Measurements from ENCODE around the gene SYNE4. TPM values are rescaled to one million over a fixed set of nuclear protein-coding genes. Genes with fewer than 3 reads are reported as not detected.
A peak's percentile ranks its signal among the peaks of the same experiment; 100 is the strongest.

Gene SYNE4
- total RNA-seq, 1 donor from 2014 or later: 32.8 TPM

DNA sequence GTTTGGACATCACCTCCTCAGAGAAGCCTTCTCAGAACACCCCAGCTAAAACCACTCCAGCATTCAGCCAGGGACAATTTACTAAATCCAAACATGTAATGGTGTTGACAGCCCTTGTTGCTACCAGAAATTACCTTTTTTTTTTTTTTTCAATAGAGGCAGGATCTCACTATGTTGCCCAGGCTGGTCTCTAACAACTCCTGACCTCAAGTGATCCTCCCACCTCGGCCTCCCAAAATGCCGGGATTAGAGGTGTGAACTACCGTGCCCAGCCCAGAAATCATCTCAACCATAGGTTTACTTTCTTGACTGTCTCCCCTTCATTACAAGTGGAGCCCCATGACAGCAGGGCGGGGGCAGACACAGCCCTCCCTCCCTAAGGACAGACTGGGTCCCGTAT lies 14.8 kb upstream of the SYNE4 start:
- peaks cover 2% of the 10 kb centered on the region for H3K36me3 Mint-ChIP-seq (ENCODE audit: insufficient read depth)
- H3K27ac Mint-ChIP-seq: no peak overlapping the region
- H3K4me1 Mint-ChIP-seq (ENCODE audit: low read depth): no peaks in the 10 kb centered on the region
- H3K4me3 Mint-ChIP-seq (ENCODE audit: low read depth): no peak overlapping the region
- no peak for DNase-seq (ENCODE audit: low spot score, unreplicated experiment)
- no peaks in the 10 kb centered on the region for H3K27me3 Mint-ChIP-seq
- TF ChIP-seq, protein P1, sequence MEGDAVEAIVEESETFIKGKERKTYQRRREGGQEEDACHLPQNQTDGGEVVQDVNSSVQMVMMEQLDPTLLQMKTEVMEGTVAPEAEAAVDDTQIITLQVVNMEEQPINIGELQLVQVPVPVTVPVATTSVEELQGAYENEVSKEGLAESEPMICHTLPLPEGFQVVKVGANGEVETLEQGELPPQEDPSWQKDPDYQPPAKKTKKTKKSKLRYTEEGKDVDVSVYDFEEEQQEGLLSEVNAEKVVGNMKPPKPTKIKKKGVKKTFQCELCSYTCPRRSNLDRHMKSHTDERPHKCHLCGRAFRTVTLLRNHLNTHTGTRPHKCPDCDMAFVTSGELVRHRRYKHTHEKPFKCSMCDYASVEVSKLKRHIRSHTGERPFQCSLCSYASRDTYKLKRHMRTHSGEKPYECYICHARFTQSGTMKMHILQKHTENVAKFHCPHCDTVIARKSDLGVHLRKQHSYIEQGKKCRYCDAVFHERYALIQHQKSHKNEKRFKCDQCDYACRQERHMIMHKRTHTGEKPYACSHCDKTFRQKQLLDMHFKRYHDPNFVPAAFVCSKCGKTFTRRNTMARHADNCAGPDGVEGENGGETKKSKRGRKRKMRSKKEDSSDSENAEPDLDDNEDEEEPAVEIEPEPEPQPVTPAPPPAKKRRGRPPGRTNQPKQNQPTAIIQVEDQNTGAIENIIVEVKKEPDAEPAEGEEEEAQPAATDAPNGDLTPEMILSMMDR (IDR thresholded peaks at IDR 0.05; ENCODE audit: unreplicated experiment): no peak
- no peaks in the 10 kb centered on the region for H3K9me3 Mint-ChIP-seq (ENCODE audit: low read depth)

DNA sequence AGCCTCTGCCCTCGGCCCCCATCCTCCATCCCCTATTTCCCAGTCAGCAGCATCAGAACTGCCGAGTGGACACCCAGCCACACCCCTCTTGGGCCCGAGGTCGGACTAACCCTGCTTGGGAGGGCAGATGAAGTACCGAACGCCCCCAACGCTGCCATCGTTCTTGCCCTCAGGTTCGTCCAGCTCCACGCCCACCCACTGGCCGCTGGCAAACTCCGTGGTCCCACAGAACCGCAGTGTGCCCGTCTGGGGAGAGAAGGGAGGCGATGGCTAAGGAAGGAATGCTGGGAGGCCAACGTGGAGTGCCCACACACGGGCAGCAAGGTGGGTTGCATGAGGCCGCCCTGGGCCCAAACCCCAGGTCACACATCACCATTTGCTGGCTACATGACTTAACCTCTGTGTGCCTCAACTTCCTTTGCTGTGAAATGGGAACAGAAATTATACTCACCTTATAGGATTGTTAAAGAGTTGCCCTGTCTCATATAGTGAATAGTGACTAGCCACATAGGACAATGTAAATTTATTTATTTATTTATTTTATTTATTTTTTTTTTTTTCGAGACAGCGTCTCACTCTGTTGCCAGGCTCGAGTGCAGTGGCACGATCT lies 10.6 kb upstream of the SYNE4 start:
- no peaks in the 10 kb centered on the region for H3K27me3 Mint-ChIP-seq

DNA sequence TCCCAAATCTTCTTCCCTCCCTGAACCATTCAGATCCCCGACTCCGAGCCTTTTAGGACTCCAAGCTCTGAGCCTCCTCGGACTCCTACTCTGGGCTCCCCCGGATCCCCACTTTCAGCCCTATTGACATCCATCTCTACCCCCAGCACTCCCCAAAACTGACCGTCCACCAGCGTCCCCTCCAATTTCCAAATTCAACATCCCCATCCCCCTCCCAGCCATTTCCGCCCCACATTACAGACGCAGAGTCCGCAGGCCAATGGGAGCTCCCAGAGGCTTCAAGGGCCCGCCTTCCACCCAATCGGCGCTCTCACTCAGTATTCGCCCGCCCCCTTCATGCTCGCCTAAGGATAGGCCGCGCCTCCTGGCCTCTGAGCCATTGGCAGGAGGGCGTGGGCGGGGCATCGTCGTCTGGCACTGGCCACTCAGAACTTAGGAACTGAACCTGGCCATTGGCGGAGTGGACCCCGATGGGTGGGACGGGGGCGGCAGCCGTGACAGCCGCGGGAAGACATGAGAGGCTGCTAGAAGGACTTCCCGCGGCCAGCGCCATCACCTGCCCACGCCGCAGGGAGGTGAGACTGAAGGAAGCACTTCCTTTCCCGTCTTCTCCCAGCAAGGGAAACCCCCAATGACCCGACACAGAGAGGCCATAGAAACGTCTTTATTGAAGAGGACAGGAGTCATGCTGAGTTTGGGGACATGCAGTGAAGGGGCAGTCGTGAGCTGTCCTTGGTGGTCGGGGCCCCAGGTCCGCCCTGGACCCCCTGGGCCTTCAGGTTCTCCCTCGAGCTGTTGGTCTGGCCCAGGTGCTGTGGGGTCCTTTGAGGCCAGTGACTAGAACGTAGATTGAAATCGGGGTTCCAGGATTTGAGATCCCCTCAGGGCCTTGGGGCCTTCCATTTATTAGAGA lies 5.7 kb upstream of the SYNE4 start, which contains the start of gene ALKBH6:
ALKBH6 (minus strand) TSS at position 202 of the 913 bp plus-strand sequence. CDS start 816 bp downstream, outside the sequence.
- Mint-ChIP-seq H3K27me3 (no peaks in the 10 kb centered on the region), H3K36me3 (ENCODE audit: insufficient read depth) (no peaks in the 10 kb centered on the region), H3K4me1 (ENCODE audit: low read depth) (peaks cover 21% of the 10 kb centered on the region), H3K4me3 (ENCODE audit: low read depth) (peak within 1 kb of the TSS; percentile 99), H3K9me3 (ENCODE audit: low read depth) (no peaks in the 10 kb centered on the region), H3K27ac (peak within 1 kb of the TSS; percentile 90)
- TF ChIP-seq, protein P1 (IDR thresholded peaks at IDR 0.05; ENCODE audit: unreplicated experiment): no peak
- DNase-seq (ENCODE audit: low spot score, unreplicated experiment): peak; percentile 97

More for the DNA sequence above, 10.6 kb upstream of the SYNE4 start:
- Mint-ChIP-seq H3K4me1 (ENCODE audit: low read depth) (peaks cover 5% of the 10 kb centered on the region), H3K9me3 (ENCODE audit: low read depth) (no peaks in the 10 kb centered on the region), H3K27ac (no peak overlapping the region), H3K4me3 (ENCODE audit: low read depth) (no peak overlapping the region), H3K36me3 (ENCODE audit: insufficient read depth) (peaks cover 1% of the 10 kb centered on the region)
- DNase-seq (ENCODE audit: low spot score, unreplicated experiment): no peak
- TF ChIP-seq, protein P1 (IDR thresholded peaks at IDR 0.05; ENCODE audit: unreplicated experiment): no peak

DNA sequence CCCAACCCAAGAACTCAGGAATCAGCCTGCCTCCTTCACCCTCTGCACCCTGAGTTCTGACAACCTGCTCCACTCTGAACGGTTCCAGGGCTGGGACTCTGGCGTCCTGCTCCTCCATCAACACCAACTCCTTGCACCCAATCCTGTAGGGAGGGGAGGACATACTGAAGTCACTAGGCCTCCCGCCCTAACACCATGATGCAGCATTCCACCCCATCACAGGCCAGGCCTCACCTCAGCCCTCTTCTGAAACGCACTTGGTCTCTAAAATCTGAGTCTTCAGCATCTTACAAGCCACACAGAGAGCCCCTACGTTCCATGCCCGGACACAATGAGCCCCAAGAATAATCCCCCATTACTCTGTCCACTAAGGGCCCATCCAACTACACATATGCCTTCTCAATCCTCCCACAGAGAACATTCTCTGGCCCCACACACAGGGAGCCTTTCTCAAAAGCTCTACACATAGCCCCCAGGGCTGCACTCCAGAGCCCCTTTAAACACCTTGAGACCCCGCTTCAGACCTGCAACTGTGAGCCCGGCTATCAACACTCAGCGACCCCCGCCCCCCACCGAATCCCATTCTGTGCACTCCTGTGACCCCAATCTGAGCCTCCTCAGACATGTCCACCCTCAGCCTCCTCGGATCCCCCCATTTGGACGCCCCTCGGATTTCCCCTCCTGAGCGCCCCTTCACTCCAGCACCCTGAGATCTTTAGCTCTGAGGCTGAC lies 4.8 kb upstream of the SYNE4 start:
- TF ChIP-seq, protein P1 (IDR thresholded peaks at IDR 0.05; ENCODE audit: unreplicated experiment): no peak
- Mint-ChIP-seq H3K4me1 (ENCODE audit: low read depth) (peaks cover 25% of the 10 kb centered on the region), H3K4me3 (ENCODE audit: low read depth) (peak overlapping the region; percentile 99), H3K27ac (peak overlapping the region; percentile 88), H3K36me3 (ENCODE audit: insufficient read depth) (no peaks in the 10 kb centered on the region), H3K9me3 (ENCODE audit: low read depth) (no peaks in the 10 kb centered on the region), H3K27me3 (no peaks in the 10 kb centered on the region)
- DNase-seq (ENCODE audit: low spot score, unreplicated experiment): no peak

DNA sequence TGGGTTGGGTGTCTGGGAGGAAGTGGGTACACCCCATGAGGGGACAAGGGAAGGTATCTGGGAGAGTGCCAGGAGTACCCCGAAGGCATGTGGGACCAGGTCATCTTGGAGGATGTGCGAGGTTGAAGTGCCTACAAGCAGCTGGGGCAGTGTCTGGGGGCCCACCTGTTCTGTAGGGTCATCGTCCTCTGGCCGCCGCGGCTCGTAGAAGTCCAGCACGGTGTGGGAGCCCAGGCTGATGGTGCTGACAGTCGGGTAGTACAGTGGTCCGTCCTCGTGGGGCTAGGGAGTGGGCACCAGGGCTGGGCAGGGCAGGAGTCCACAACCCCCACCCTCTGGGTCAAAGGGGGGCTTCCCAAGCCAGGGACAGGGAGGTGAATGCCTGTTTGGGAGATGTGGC lies 1.8 kb upstream of the SYNE4 start:
- Mint-ChIP-seq H3K36me3 (ENCODE audit: insufficient read depth) (peaks cover 2% of the 10 kb centered on the region), H3K4me1 (ENCODE audit: low read depth) (peaks cover 32% of the 10 kb centered on the region), H3K9me3 (ENCODE audit: low read depth) (no peaks in the 10 kb centered on the region), H3K27ac (no peak overlapping the region), H3K27me3 (no peaks in the 10 kb centered on the region), H3K4me3 (ENCODE audit: low read depth) (no peak overlapping the region)
- TF ChIP-seq, protein P1 (IDR thresholded peaks at IDR 0.05; ENCODE audit: unreplicated experiment): no peak
- no peak for DNase-seq (ENCODE audit: low spot score, unreplicated experiment)
